Mammary epithelial cell (primary cell): ENCODE results near the gene LAG3.

Experiments used
- CTCF ChIP-seq, 2 donors: IDR thresholded peaks in 1 of 2; conservative IDR thresholded peaks in 1 of 2; 2 replicates each; pipeline ENCODE4 v1.5.1; 2011 to 2012; ENCODE audit warnings: inconsistent platforms in 2 of 2, low read length in 2 of 2, mild to moderate bottlenecking in 2 of 2, control low read depth in 1 of 2, low read depth in 1 of 2; ENCODE audit not compliant: insufficient read depth in 1 of 2; ENCODE audit errors: extremely low read depth in 1 of 2
- EZH2 ChIP-seq: IDR thresholded peaks from 2 replicates; pipeline ENCODE4 v1.6.1; 2012; ENCODE audit warnings: low read length, inconsistent platforms, borderline replicate concordance

GRCh38 chr12:6821591-6822425, 49.5 kb downstream of the LAG3 start, which contains the start of gene GPR162:
- TF ChIP-seq CTCF (conservative IDR thresholded peaks at IDR 0.05 in 1 of 2, IDR thresholded peaks at IDR 0.05 in 1 of 2; ENCODE audit: extremely low read depth in 1 of 2, insufficient read depth in 1 of 2, low read depth in 1 of 2, low read length in 2 of 2) (no peak), EZH2 (peak; percentile 53)
